Cardiac fibroblast (primary cell): Measurements from ENCODE around the gene NXPE3.
A peak's percentile ranks its signal among the peaks of the same experiment; 100 is the strongest.

Experiments used
- DNase-seq, 2 donors: peaks; one replicate each; pipeline versions ENCODE4 v3.0.0 to v3.0.0-alpha.2; 2010; ENCODE audit warnings: low read depth in 2 of 2
- H3K4me3 ChIP-seq, 2 donors: replicated peaks in 1 of 2; 1 replicate in 1 of 2; 2 replicates in 1 of 2; pipeline ENCODE4 v1.5.1; 2011; ENCODE audit warnings: low read depth in 2 of 2, low read length in 2 of 2, mild to moderate bottlenecking in 2 of 2, moderate library complexity in 1 of 2
- CTCF ChIP-seq: IDR thresholded peaks from one replicate; pipeline ENCODE4 v1.5.1; 2011; ENCODE audit warnings: low read depth, mild to moderate bottlenecking, low read length, inconsistent platforms

NXPE3 gene

GRCh38 chr3:101823525-101823924, 44.5 kb downstream of the NXPE3 start:
- H3K4me3 ChIP-seq: no peak overlapping the region
- TF ChIP-seq CTCF: no peak
- no peak for DNase-seq

GRCh38 chr3:101824702-101825101, 45.7 kb downstream of the NXPE3 start:
- TF ChIP-seq CTCF: no peak

GRCh38 chr3:101825904-101826445, 47.0 kb downstream of the NXPE3 start:
- H3K4me3 ChIP-seq: no peak overlapping the region
- TF ChIP-seq CTCF: no peak
- DNase-seq: peak; percentile 47 to 71

More at GRCh38 chr3:101824702-101825101, 45.7 kb downstream of the NXPE3 start:
- no peak overlapping the region for H3K4me3 ChIP-seq
- DNase-seq: peak; percentile 38 to 73

GRCh38 chr3:101827211-101828174, 48.5 kb downstream of the NXPE3 start:
- peak overlapping the region; percentile 52 to 57 for H3K4me3 ChIP-seq
- TF ChIP-seq CTCF: no peak
- peak; percentile 80 to 82 for DNase-seq

- no peak for TF ChIP-seq CTCF
- peak overlapping the region; percentile 52 to 57 for H3K4me3 ChIP-seq
- peak in 1 of 2 donors; percentile 33 for DNase-seq
Observed at GRCh38 chr3:101828276-101828675, 49.3 kb downstream of the NXPE3 start.

- TF ChIP-seq CTCF: no peak
- DNase-seq: peak; percentile 66 to 82
- peak overlapping the region in 1 of 2 donors; percentile 57 for H3K4me3 ChIP-seq
Observed at GRCh38 chr3:101828691-101829436, 49.9 kb downstream of the NXPE3 start.
